Measurements from ENCODE around the gene SYT13. TPM values are rescaled to one million over a fixed set of nuclear protein-coding genes. Genes with fewer than 3 reads are reported as not detected.

Gene SYT13
- polyA plus RNA-seq, 3 donors: 11.6 to 15.2 (median 12.6) TPM

DNA sequence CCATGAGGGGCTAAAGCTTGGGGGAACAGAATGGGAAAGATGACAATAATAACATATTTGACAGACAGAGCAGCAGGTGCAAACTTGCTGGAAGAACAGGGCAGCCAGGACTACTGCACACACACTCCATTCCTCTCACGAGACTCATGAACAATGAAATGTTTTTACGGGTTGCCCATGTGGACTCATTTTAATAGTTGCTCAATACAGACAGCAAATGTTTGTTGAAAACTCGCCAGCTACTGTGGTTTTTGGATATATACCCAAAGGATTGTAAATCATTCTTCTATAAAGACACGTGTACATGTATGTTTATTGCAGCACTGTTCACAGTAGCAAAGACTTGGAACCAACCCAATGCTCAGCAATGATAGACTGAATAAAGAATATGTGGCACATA, 10.3 kb downstream of the SYT13 start:
- no peak for DNase-seq (ENCODE audit: low read depth in 3 of 3, low spot score in 2 of 3)

DNA sequence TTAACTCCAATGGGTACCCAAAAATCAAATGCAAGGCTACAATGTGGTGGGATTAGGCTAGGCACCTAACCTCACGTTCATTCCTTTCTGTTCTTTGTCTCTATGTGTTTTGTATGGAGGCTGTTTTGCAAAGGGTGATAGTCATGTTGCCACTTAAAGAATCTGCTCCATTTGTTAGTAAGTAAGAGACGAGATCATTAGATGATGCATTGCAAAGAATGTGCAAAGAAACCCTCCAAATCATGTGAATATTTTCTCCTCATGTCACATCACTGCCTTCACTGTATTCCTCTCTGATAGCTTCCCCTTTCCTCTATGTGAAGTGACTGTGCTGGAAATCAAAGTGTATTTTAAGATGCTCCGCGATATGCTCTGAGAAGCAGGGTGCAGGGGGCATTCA, 11.9 kb downstream of the SYT13 start:
- DNase-seq (ENCODE audit: low read depth in 3 of 3, low spot score in 2 of 3): no peak

DNA sequence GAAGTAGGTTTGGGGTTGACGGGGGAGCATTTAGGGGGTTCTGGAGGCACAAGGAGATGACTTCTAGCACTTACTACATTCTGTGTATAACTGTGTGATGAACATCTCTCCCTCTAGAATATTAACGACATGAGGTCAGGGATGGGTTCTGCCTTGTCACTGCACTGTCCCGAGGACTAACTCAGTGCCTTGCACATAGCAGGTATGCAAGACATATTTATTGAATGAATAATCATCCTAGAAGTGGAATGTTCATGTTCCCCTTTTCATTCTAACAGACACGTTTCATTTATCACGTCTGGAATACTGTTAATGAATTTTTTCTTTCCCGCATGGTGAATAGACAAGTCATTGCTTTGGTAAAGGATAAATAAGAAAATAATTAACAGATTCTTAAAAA, 12.6 kb downstream of the SYT13 start:
- DNase-seq (ENCODE audit: low read depth in 3 of 3, low spot score in 2 of 3): no peak

DNA sequence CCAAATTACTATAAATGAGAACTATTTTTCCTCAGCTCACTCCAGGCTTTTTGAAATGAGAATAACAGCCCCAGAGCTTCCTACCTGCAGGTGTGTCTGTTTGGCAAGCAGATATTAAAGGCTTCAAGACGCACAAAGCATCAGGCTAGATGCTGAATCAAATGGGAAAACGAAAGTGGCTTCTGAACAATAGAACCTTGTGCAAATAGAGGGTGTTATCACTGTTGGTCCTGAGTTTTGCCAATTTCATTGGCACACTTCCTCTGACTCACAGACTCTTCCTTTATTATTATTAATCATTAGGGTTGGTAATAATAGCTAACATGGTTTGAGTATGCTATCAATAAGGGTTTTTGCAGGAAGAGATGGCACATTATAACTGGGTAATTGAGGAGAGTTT, 13.4 kb downstream of the SYT13 start:
- no peak for DNase-seq (ENCODE audit: low read depth in 3 of 3, low spot score in 2 of 3)

DNA sequence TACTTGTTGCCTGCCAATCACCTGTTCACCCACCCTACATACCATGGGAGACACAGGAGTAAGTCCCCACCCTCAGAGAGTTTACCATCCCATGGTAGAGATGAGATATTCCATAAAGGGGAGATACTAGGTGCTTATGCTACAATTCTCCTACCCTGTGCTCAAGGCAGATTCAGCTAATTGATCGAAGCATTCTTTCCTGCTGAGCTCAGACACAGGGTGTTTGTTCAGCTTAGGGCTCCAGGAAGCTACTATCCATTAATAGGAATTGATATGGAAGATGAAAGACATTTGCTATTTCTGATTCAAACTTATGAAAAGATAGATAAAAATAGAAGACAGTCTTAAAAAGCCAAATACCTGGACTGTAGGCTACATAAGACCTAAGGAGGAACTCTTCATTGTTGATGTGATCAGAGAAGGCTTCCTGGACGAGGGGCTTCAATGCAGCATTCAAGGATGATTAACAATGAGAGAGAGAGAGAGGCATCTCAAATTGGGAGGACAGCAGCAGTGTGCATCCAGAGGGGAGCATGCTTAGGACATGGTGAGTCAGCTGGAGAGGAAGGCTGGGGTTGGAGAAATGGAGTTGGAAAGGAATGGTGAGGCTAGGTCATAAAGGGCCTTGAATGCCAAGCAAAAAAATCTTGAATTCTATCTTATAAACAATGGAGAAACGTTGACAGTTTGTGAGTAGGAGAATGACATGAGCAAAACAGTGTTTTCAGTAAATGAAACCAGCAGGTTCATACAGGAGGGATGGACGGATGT, 15.0 kb downstream of the SYT13 start:
- no peak for DNase-seq (ENCODE audit: low read depth in 3 of 3, low spot score in 2 of 3)

DNA sequence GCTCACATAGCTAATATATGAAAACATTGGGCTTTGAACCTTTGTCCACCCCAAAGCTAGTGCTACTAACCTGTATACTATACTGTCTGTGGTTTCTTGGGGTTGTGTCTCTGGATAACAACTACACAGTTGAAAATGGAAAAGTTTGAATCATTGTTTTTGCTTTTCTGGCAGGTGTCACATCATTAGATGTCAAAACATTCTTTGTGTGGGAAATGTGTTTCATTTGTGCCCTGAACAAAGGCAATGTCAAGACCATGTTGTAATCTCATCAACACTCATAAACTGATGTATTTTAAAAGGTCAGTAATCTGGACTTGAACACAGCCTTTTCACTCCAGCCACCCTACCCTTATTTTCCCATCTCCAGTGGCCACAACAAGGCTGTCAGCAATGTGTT, 16.5 kb downstream of the SYT13 start:
- no peak for DNase-seq (ENCODE audit: low read depth in 3 of 3, low spot score in 2 of 3)

DNA sequence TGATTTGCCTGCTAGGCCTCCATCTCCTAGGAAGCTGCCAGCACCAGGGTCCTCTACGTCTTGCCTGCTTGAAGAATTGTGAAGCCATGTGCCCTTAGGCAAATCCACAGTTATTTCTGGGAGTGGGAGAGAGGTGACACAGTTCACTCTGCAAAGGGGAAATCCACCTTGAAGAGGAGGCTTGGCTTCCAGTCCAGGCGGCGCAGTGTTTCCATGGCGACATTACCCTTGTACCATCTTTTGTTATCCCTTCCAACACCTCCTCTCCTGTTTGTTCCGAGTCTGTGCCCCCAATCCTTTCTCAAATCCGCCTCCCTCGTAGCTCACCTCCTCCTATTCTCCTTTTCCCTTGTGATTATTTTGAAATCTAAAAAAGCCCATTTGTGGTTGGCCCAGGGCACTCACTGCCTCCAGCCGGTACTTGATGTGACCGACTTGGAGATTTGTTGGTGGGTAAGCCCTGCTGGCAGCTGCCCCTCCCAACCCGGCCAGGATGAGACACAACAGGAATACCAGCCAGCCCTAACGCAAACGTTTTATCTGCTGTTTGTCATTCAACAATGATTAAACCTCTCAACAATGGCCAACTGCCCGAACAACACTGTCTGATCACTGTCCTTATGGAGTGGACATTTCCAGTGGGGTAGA, 18.4 kb downstream of the SYT13 start:
- DNase-seq (ENCODE audit: low read depth in 3 of 3, low spot score in 2 of 3): no peak

DNA sequence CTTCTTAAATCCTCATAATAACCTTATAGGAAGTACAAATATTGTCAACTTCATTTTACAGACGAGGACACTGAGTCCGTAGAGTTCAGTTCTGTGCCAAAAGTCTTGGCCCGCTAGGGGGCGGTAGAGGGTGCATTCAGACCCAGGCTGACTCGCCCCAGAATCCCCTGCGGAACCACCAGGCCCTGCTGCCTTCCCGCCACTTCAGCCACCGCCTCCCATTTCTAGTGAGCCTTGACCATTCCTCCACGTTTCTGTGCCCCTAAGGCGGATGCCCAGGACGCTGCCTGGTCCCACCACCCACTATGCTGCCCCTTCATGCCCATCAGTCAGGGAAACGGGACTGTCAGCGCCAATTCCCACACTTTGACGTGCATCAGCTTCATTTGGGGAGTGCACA, 19.1 kb downstream of the SYT13 start:
- no peak for DNase-seq (ENCODE audit: low read depth in 3 of 3, low spot score in 2 of 3)

DNA sequence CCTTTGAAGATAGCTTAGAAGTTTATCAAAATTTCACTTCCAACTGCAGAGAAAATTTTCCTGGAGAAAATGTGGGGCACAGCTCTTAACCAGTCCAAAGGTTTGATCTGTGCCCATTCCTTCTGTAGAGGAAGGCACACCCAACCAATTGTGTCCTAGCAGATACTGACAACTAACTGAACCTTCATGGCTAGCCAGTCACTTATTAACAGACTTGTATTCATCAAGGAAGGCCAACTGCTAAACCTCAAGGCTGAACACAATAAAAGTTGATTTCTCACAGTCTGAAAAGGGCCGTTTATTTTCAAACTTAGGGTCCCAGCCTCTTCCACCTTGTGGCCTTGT, 19.5 kb downstream of the SYT13 start:
- no peak for DNase-seq (ENCODE audit: low read depth in 3 of 3, low spot score in 2 of 3)

DNA sequence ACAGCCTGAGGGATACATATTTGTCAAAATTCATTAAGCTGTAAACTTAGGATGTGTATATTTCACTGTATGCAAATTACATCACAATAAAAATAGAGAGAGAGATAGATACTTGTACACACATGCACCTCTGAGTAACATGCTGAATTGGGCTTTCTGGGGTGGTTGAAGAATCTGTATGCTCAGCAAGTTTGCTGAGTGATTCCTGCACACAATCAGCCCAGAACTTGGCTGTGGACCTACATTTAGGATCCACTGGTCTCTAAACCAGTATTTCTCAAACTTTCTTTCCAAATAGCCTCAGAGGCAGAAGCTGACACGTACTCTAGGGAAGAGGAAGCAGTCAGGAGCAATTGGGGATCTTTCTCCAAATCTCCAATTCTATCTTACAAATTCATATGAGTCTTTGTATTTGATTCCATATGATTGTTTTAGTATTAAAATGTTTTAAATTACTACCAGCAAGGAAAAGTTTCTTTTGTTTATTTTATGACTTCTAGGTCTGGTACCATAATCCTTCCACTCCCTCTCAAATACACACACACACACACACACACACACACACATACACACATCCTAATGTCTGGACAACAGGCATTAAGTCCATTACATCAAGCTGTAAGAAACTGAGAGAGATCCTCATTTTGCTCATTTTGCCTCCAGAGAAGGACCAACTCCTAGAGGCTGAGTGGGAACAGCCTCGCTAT, 20.0 kb downstream of the SYT13 start:
- DNase-seq (ENCODE audit: low read depth in 3 of 3, low spot score in 2 of 3): no peak

DNA sequence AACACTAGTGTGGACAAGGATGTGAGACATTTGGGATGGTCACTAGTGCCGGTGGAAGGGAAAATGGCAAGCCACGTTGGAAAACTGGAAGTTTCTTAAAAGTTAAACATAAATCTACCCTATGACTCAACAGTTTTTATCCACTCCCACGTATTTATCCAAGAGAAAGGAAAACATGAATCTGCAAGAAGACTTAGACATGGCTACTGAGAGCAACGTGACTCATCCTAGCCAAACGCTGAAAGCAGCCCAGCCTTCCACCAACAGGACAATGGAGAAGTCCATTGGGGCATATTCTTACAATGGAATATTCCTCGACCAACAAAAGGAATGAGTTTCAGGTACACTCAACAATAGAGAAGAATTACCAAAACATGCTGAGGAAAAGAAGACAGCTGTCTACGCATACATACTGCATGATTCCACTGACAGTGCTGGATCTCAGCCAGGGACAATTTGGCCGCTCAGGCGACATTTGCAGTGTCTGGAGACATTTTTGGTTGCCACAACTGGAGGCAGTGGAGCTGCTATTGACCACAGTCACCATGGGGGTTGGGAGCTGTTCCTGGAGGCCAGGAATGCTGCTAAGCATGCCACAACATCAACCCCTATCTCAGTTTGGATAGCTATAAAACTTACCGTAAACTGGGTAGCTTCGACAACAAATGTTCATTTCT, 21.2 kb downstream of the SYT13 start:
- no peak for DNase-seq (ENCODE audit: low read depth in 3 of 3, low spot score in 2 of 3)

DNA sequence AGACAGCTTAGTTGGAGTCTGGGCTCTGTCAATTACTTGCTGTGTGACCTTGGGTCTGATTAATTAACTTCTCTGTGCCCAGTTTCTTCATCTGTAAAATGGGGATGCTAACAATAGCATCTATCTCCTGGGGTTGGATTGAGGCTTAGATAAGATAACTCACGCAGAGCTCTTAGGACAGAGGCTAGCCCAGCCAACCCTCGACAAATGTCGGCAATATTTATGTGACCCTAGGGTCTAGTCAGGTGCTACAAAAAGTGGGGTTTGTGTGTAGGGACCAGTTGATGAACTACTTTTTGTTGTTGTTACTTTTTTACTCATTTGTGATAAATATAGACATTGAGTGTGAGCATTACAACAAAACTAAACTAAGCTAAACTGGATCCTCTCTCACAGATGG, 22.4 kb downstream of the SYT13 start:
- no peak for DNase-seq (ENCODE audit: low read depth in 3 of 3, low spot score in 2 of 3)

DNA sequence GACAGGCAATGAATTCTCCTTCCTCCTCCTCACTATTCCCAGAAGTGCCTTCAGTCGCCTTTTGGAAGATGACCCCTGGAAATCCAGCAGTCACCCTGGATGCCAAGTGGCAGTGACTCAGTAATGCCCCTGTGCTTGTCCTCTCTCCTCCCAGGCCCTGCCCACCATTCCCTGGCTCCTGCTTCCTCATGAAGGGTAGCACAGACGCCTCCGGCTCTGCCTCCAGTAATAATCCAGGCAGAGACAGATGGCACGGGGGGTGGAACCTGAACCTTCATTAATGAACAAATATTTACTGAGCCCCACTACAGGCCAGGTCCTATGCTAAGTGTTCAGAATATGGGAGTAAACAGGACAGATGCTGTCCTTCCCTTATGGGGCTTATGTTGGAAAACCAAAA, 23.2 kb downstream of the SYT13 start:
- no peak for DNase-seq (ENCODE audit: low read depth in 3 of 3, low spot score in 2 of 3)

DNA sequence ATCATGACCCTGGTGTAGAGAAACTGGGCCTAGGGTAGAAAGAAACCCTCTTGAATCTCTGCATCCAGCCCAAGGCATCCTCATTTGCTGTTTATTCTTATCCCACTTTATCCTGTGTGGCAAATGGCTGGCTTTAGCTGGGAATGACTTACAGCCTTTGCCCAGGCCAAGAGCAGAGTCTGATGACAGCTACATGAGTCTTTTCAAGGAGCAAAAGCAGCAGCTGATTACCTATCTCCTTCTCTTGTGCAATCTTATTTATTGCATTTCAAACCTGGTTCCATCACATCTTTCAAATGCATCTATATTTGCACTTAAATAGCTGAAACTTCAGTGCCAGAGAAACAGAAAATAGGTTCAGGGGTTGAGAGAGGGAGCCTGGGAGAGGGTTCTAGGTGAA, 26.1 kb downstream of the SYT13 start:
- no peak for DNase-seq (ENCODE audit: low read depth in 3 of 3, low spot score in 2 of 3)

DNA sequence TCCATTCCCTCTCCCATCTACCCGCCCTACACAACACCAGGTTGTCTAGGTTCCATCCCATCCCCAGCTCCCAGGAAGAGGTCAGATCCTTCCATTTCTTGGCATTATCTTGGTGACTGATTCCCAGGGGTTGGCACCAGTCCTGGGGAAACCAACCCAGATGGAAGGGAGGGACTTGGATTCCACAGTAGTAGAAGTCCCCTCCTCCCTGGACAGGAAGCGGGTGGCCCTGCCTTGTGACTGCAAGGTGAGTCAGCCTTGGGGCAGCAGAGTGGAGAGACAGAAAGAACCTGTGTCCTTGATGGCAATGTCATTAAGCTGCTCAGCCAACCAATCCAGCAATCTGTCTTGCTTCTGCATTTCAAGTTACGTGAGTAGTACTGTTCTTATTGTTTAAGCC, 26.5 kb downstream of the SYT13 start:
- no peak for DNase-seq (ENCODE audit: low read depth in 3 of 3, low spot score in 2 of 3)

DNA sequence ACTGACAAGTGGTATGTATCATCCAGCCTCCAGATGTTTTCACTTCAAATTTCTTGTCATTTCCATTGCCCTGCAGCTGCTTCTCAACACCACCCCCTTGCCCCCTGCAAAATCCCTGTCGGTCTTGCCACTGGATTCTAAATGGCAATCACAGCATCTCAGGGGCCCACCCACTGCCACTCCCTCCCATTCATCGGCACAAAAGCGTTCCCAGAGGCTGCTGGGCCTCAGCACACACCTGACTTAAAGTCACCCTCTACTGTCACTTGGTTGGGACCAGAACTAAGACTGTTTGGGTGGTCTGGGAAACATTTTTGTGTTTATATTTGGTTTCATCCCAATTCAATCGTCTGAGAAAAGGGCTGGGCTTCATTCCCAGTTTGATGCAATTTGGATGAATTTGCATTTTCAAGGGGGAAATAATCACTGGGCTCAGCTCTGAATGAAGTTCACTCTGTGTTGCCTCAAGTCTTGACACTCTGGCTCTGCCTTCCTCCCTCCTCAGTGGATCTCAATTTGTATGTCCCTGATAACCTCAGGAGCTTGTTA, 27.1 kb downstream of the SYT13 start:
- DNase-seq (ENCODE audit: low read depth in 3 of 3, low spot score in 2 of 3): no peak

DNA sequence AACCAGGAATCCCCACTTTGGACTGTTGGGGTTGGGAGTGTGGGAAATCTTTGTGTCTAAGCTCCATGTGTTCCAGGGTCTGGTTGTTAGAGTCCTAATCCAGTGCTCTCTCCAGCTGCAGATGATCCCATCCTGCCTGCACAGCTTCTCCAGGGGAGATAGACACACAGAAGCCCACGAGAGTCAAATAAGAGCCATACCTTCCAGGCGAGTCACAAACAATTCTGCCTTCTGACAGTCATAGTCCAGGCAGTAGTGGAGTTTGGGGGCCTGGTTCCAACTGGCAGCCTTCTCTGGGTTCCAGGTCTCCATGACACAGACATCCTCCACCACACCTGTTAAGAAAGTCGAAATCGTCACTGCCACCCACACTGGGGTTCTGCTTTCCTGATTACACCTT, 32.1 kb downstream of the SYT13 start:
- DNase-seq (ENCODE audit: low read depth in 3 of 3, low spot score in 2 of 3): no peak

DNA sequence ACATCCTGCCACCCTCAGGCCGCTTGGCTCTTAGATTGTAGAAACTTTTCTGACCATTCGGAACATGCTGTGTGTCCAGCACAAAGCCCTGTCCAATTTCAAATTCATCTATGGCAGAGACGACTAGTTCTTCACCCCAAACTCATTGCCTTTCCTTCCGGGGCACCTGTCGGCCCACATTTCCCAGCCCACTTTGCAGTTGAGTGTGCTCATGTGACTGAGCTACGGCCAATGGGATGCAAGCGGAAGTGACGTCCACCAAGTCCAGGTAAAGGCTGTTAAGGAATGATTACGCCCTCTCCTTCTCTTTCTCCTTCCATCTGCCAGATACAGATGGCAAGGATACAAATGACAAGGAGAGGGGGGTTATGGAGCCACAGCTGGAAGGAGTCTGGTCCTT, 32.5 kb downstream of the SYT13 start:
- no peak for DNase-seq (ENCODE audit: low read depth in 3 of 3, low spot score in 2 of 3)

DNA sequence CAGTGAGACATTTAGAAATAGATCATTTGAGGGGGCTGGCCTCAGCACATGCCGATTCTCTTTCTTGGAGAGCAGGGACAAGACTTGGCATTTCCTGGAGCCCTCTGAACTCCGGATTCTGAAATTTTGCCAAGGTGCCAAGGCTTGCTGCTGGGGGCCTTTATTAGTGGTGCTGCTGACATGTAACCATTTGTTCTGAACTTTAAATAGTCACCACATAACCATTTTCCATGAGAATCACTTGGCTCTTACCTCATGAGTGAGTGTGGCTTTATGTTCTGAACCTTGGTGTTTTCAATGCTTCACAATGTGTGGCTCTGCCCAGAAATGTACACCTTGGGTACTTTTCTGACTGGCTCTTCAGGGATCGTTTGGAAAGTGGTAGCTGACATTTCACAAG, 33.3 kb downstream of the SYT13 start:
- no peak for DNase-seq (ENCODE audit: low read depth in 3 of 3, low spot score in 2 of 3)

DNA sequence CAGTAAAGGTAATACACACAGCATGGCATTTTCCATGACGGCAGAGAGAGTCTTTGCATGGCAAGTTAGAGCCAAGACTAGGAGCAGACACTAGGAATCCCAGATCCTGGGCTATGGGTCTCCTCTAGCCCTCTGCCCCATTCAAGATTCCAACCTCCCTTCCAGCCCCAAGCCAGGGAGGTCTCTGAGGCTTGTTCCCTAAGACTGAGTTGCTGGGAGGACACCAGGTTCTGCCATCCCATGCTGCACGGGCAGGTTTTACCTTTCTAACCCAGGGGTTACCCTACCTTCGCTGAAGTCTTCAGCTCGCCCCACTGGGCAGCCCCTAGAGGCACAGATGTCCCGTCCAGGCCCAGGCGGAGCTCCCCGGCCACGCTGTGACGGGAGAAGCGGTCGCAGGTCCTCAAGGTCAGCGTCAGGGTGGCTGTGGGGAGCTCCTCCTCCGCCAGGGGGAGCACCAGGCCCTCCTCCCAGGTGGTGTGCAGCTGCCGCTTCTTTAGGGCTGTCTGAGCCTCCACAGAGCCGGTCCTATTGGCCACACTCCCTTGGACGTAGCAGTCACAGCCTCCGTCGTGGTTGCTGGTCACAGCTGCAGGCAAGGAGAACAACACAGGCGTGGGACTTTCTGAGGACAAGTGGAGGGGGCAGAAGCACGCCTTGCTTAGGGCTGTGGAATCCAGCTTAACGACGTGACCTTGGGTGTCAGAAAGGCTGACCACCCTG, 33.8 kb downstream of the SYT13 start:
- peak in 1 of 3 donors; percentile 7 for DNase-seq (ENCODE audit: low read depth in 3 of 3, low spot score in 2 of 3)
